ENCODE measurements around the gene IPP.

DNA sequence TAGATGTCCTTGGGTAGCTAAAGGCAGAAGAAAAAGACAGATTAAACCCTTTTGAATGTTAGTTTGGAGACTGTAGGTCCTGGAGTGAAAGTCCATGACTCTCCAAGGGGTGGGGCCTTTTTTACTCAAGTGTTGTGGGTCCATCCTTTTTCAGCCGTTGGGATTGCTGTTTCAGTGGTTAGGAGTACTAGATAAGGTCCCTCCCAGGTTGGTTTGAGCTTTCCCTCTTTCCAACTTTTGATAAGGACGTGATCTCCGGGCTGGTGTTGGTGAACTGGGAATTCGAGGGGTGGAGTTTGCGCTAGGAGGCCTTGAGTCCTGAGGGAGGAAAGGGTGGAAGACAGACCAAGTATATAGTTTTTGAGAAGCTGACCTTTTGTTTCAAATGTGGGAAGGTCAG, 5.2 kb upstream of the IPP start:
- no peak for TF ChIP-seq POLR2A (IDR thresholded peaks at IDR 0.05; ENCODE audit: low read depth, low read length)
- TF ChIP-seq POLR2AphosphoS5 (IDR thresholded peaks at IDR 0.05; ENCODE audit: low read depth, low read length) = no peak
- TF ChIP-seq TAF1 (IDR thresholded peaks at IDR 0.05; ENCODE audit: borderline replicate concordance, low read depth, low read length) = no peak

Data from GM12892 (cell line).